Ishikawa (cell line): ENCODE results near the gene MPC2.

Source experiments
- CEBPB ChIP-seq: IDR thresholded peaks from 2 replicates; pipeline ENCODE4 v1.6.1; 2012
- CREB1 ChIP-seq: IDR thresholded peaks from 2 replicates; pipeline ENCODE4 v1.6.1; 2012; ENCODE audit warnings: low read depth
- EGR1 ChIP-seq: IDR thresholded peaks from 2 replicates; pipeline ENCODE4 v1.6.1; 2012
- EP300 ChIP-seq: IDR thresholded peaks from 2 replicates; pipeline ENCODE4 v1.6.1; 2012; ENCODE audit warnings: borderline replicate concordance
- FOXM1 ChIP-seq: IDR thresholded peaks from 2 replicates; pipeline ENCODE4 v1.6.1; 2012; ENCODE audit warnings: low read depth, borderline replicate concordance
- MAX ChIP-seq: IDR thresholded peaks from 2 replicates; pipeline ENCODE4 v1.6.1; 2012
- NFIC ChIP-seq: IDR thresholded peaks from 2 replicates; pipeline ENCODE4 v1.6.1; 2012
- RAD21 ChIP-seq: IDR thresholded peaks from 2 replicates; pipeline ENCODE4 v1.6.1; 2012; ENCODE audit warnings: low read depth
- REST ChIP-seq: IDR thresholded peaks from 2 replicates; pipeline ENCODE4 v1.6.1; 2012; ENCODE audit warnings: low read depth, mild to moderate bottlenecking
- TAF1 ChIP-seq: IDR thresholded peaks from 2 replicates; pipeline ENCODE4 v1.6.1; 2012; ENCODE audit warnings: low read depth, mild to moderate bottlenecking
- TCF12 ChIP-seq: IDR thresholded peaks from 2 replicates; pipeline ENCODE4 v1.6.1; 2012; ENCODE audit warnings: low read depth
- TEAD4 ChIP-seq: IDR thresholded peaks from 2 replicates; pipeline ENCODE4 v1.6.1; 2012
- USF1 ChIP-seq: IDR thresholded peaks from 2 replicates; pipeline ENCODE4 v1.6.1; 2012
- YY1 ChIP-seq: IDR thresholded peaks from 2 replicates; pipeline ENCODE4 v1.6.1; 2012; ENCODE audit warnings: low read depth
- ZBTB7A ChIP-seq: IDR thresholded peaks from 2 replicates; pipeline ENCODE4 v1.6.1; 2012; ENCODE audit warnings: low read depth

Gene MPC2

GRCh38 chr1:167916766-167917511 lies 19.9 kb downstream of the MPC2 start:
- TF ChIP-seq TEAD4 (no peak), NFIC (no peak), EP300 (no peak), MAX (no peak), TCF12 (no peak), ZBTB7A (no peak)

GRCh38 chr1:167915569-167915968 lies 21.3 kb downstream of the MPC2 start:
- no peak for TF ChIP-seq EGR1
- TF ChIP-seq FOXM1 = no peak
- TF ChIP-seq MAX = no peak
- TF ChIP-seq ZBTB7A = no peak
- no peak for TF ChIP-seq YY1
- TF ChIP-seq NFIC = no peak
- no peak for TF ChIP-seq CREB1
- TF ChIP-seq TEAD4 = no peak
- TF ChIP-seq TAF1 = no peak
- no peak for TF ChIP-seq CEBPB
- no peak for TF ChIP-seq TCF12

GRCh38 chr1:167913895-167914496 lies 22.9 kb downstream of the MPC2 start, which contains the start of gene ADCY10:
TSS of gene ADCY10 (minus strand) at chr1:167914134. CDS start at chr1:167905140, 8,994 bp downstream.
- no peak for TF ChIP-seq YY1
- TF ChIP-seq NFIC = no peak
- TF ChIP-seq MAX = no peak
- no peak for TF ChIP-seq EGR1
- TF ChIP-seq CEBPB = no peak
- TF ChIP-seq FOXM1 = no peak
- no peak for TF ChIP-seq EP300
- no peak for TF ChIP-seq RAD21
- no peak for TF ChIP-seq CREB1
- no peak for TF ChIP-seq USF1
- no peak for TF ChIP-seq TAF1
- no peak for TF ChIP-seq REST

- TF ChIP-seq TAF1 (no peak), FOXM1 (no peak), ZBTB7A (no peak), CREB1 (no peak), EP300 (no peak), YY1 (no peak), TCF12 (no peak), TEAD4 (no peak), NFIC (no peak), RAD21 (no peak), EGR1 (no peak), MAX (no peak)
Measured at GRCh38 chr1:167912294-167912693, 24.6 kb downstream of the MPC2 start.

GRCh38 chr1:167911413-167911812 lies 25.5 kb downstream of the MPC2 start:
- TF ChIP-seq EP300 (no peak), NFIC (no peak), TCF12 (no peak), CREB1 (no peak), FOXM1 (no peak), YY1 (no peak), USF1 (no peak), EGR1 (no peak), TEAD4 (no peak), REST (no peak), RAD21 (no peak), ZBTB7A (no peak), MAX (no peak), CEBPB (no peak), TAF1 (no peak)
